HG03060 (cell line): ENCODE data around the gene GGNBP2.

ENCODE experiments used
- ATAC-seq: cut with Tn5 transposase; IDR thresholded peaks from one replicate; pipeline ENCODE4 v1.9.1; 2021; ENCODE audit warnings: low read depth, moderate number of reproducible peaks; ENCODE audit not compliant: unreplicated experiment

Gene GGNBP2

GRCh38 chr17:36550491-36551417, 6.0 kb downstream of the GGNBP2 start:
- ATAC-seq, result no peak

GRCh38 chr17:36553459-36553858, 8.7 kb downstream of the GGNBP2 start:
- ATAC-seq, result no peak

GRCh38 chr17:36566081-36566480, 21.4 kb downstream of the GGNBP2 start:
- ATAC-seq, result no peak

GRCh38 chr17:36575028-36575427, 30.3 kb downstream of the GGNBP2 start:
- ATAC-seq, result no peak

GRCh38 chr17:36576793-36577192, 32.1 kb downstream of the GGNBP2 start:
- ATAC-seq, result no peak

GRCh38 chr17:36578671-36579070, 34.0 kb downstream of the GGNBP2 start:
- no peak for ATAC-seq

- no peak for ATAC-seq
These were observed 39.1 kb downstream of the GGNBP2 start for GRCh38 chr17:36583787-36584186.

GRCh38 chr17:36586138-36586537, 41.4 kb downstream of the GGNBP2 start:
- no peak for ATAC-seq

GRCh38 chr17:36590082-36590481, 45.4 kb downstream of the GGNBP2 start:
- ATAC-seq, result no peak

GRCh38 chr17:36591434-36592315, 47.0 kb downstream of the GGNBP2 start, which contains the start of gene DHRS11:
TSS of gene DHRS11 (plus strand) at chr17:36591879. CDS start at chr17:36592010, 131 bp downstream.
- ATAC-seq, result no peak

- ATAC-seq, result no peak
These were observed 47.6 kb downstream of the GGNBP2 start for GRCh38 chr17:36592316-36592715.

- ATAC-seq, result no peak
These were observed 48.1 kb downstream of the GGNBP2 start for GRCh38 chr17:36592716-36593321.

- no peak for ATAC-seq
These were observed 49.1 kb downstream of the GGNBP2 start for GRCh38 chr17:36593656-36594316.

GRCh38 chr17:36594626-36595401, 50.1 kb downstream of the GGNBP2 start:
- no peak for ATAC-seq

- ATAC-seq, result no peak
These were observed 52.5 kb downstream of the GGNBP2 start for GRCh38 chr17:36597226-36597625.

GRCh38 chr17:36597866-36598777, 53.4 kb downstream of the GGNBP2 start:
- ATAC-seq, result no peak

- no peak for ATAC-seq
These were observed 54.3 kb downstream of the GGNBP2 start for GRCh38 chr17:36598951-36599401.

- no peak for ATAC-seq
These were observed 55.0 kb downstream of the GGNBP2 start for GRCh38 chr17:36599546-36600250.
